Muscle layer of duodenum (tissue), 2 donors: ENCODE data around the gene RFK.
A peak's percentile ranks its signal among the peaks of the same experiment; 100 is the strongest.

Experiments used
- H3K27ac ChIP-seq: one replicate; pipeline ENCODE4 v1.7.0; 2013; ENCODE audit warnings: mild to moderate bottlenecking, low read length
- H3K27me3 ChIP-seq: one replicate; pipeline ENCODE4 v1.7.0; 2013; ENCODE audit warnings: low read depth, mild to moderate bottlenecking, control low read depth, low read length
- H3K36me3 ChIP-seq, 2 donors: one replicate each; pipeline ENCODE4 v1.7.0; 2013; ENCODE audit warnings: low read length in 2 of 2, control low read depth in 1 of 2, mild to moderate bottlenecking in 1 of 2; ENCODE audit not compliant: insufficient read depth in 2 of 2, control insufficient read depth in 1 of 2
- H3K4me1 ChIP-seq, 2 donors: one replicate each; pipeline ENCODE4 v1.7.0; 2013; ENCODE audit warnings: low read length in 2 of 2, mild to moderate bottlenecking in 2 of 2, control low read depth in 1 of 2, moderate library complexity in 1 of 2; ENCODE audit not compliant: insufficient read depth in 2 of 2, control insufficient read depth in 1 of 2
- H3K4me3 ChIP-seq, 2 donors: one replicate each; pipeline ENCODE4 v1.7.0; 2013; ENCODE audit warnings: low read length in 2 of 2, low read depth in 1 of 2, mild to moderate bottlenecking in 1 of 2
- H3K9me3 ChIP-seq, 2 donors: one replicate each; pipeline ENCODE4 v1.7.0; 2013; ENCODE audit warnings: low read length in 2 of 2, control low read depth in 1 of 2, mild to moderate bottlenecking in 1 of 2; ENCODE audit not compliant: control insufficient read depth in 1 of 2
- donor health status: healthy.

RFK gene

GRCh38 chr9:76379494-76379893, 14.7 kb downstream of the RFK start:
- Histone ChIP-seq H3K4me1 (peaks cover 5 to 12% of the 10 kb centered on the region in 2 donors), H3K36me3 (peaks cover 0 to 9% of the 10 kb centered on the region in 2 donors), H3K9me3 (no peaks in the 10 kb centered on the region), H3K4me3 (no peak overlapping the region), H3K27ac (no peak overlapping the region), H3K27me3 (no peaks in the 10 kb centered on the region)

GRCh38 chr9:76378367-76379073, 15.7 kb downstream of the RFK start:
- Histone ChIP-seq H3K36me3 (no peaks in the 10 kb centered on the region), H3K27me3 (no peaks in the 10 kb centered on the region), H3K4me1 (peaks cover 7 to 21% of the 10 kb centered on the region in 2 donors), H3K27ac (no peak overlapping the region), H3K9me3 (no peaks in the 10 kb centered on the region), H3K4me3 (no peak overlapping the region)

- H3K36me3 ChIP-seq, result no peaks in the 10 kb centered on the region
- no peaks in the 10 kb centered on the region for H3K27me3 ChIP-seq
- peaks cover 10 to 27% of the 10 kb centered on the region in 2 donors for H3K4me1 ChIP-seq
- H3K9me3 ChIP-seq, result no peaks in the 10 kb centered on the region
- no peak overlapping the region for H3K27ac ChIP-seq
- H3K4me3 ChIP-seq, result no peak overlapping the region
Observed at GRCh38 chr9:76377791-76378190, 16.4 kb downstream of the RFK start.

- H3K27ac ChIP-seq, result peak overlapping the region; percentile 70
- no peak overlapping the region for H3K4me3 ChIP-seq
- no peaks in the 10 kb centered on the region for H3K27me3 ChIP-seq
- no peaks in the 10 kb centered on the region for H3K36me3 ChIP-seq
- H3K4me1 ChIP-seq, result peaks cover 19 to 38% of the 10 kb centered on the region in 2 donors
- no peaks in the 10 kb centered on the region for H3K9me3 ChIP-seq
Observed at GRCh38 chr9:76374783-76375559, 19.3 kb downstream of the RFK start.

- Histone ChIP-seq H3K27ac (peak overlapping the region; percentile 73), H3K9me3 (no peaks in the 10 kb centered on the region), H3K27me3 (no peaks in the 10 kb centered on the region), H3K4me3 (no peak overlapping the region), H3K4me1 (peaks cover 19 to 38% of the 10 kb centered on the region in 2 donors), H3K36me3 (no peaks in the 10 kb centered on the region)
Observed at GRCh38 chr9:76373784-76374474, 20.3 kb downstream of the RFK start.

- Histone ChIP-seq H3K27me3 (no peaks in the 10 kb centered on the region), H3K36me3 (no peaks in the 10 kb centered on the region), H3K27ac (peak overlapping the region; percentile 73), H3K4me1 (peaks cover 19 to 38% of the 10 kb centered on the region in 2 donors), H3K9me3 (no peaks in the 10 kb centered on the region), H3K4me3 (no peak overlapping the region)
Observed at GRCh38 chr9:76373173-76373783, 20.9 kb downstream of the RFK start.

GRCh38 chr9:76372336-76372735, 21.9 kb downstream of the RFK start:
- H3K4me1 ChIP-seq, result peaks cover 19 to 38% of the 10 kb centered on the region in 2 donors
- no peaks in the 10 kb centered on the region for H3K27me3 ChIP-seq
- H3K4me3 ChIP-seq, result no peak overlapping the region
- H3K27ac ChIP-seq, result peak overlapping the region; percentile 5
- H3K9me3 ChIP-seq, result no peaks in the 10 kb centered on the region
- no peaks in the 10 kb centered on the region for H3K36me3 ChIP-seq

- Histone ChIP-seq H3K36me3 (no peaks in the 10 kb centered on the region), H3K27me3 (no peaks in the 10 kb centered on the region), H3K9me3 (no peaks in the 10 kb centered on the region), H3K4me3 (no peak overlapping the region), H3K27ac (no peak overlapping the region), H3K4me1 (peaks cover 19 to 38% of the 10 kb centered on the region in 2 donors)
Observed at GRCh38 chr9:76371901-76372300, 22.3 kb downstream of the RFK start.

- H3K9me3 ChIP-seq, result no peaks in the 10 kb centered on the region
- peaks cover 19 to 36% of the 10 kb centered on the region in 2 donors for H3K4me1 ChIP-seq
- no peaks in the 10 kb centered on the region for H3K36me3 ChIP-seq
- H3K27ac ChIP-seq, result no peak overlapping the region
- H3K27me3 ChIP-seq, result no peaks in the 10 kb centered on the region
- no peak overlapping the region for H3K4me3 ChIP-seq
Observed at GRCh38 chr9:76370396-76371023, 23.7 kb downstream of the RFK start.

GRCh38 chr9:76369583-76369982, 24.6 kb downstream of the RFK start:
- H3K4me1 ChIP-seq, result peaks cover 15 to 27% of the 10 kb centered on the region in 2 donors
- H3K27me3 ChIP-seq, result no peaks in the 10 kb centered on the region
- peak overlapping the region; percentile 56 for H3K27ac ChIP-seq
- H3K36me3 ChIP-seq, result no peaks in the 10 kb centered on the region
- H3K9me3 ChIP-seq, result no peaks in the 10 kb centered on the region
- no peak overlapping the region for H3K4me3 ChIP-seq
